GM12878 (cell line): ENCODE measurements around the gene NUCB1. TPM values are rescaled to one million over a fixed set of nuclear protein-coding genes. Genes with fewer than 3 reads are reported as not detected.

ENCODE experiments used
- BCL11A ChIP-seq: IDR thresholded peaks from 2 replicates; pipeline ENCODE4 v1.6.1; 2011; ENCODE audit warnings: low read depth, low read length
- BRCA1 ChIP-seq: IDR thresholded peaks from 2 replicates; pipeline ENCODE4 v1.6.1; 2011; ENCODE audit warnings: low read depth, low read length, improper control_type of control experiment
- CHD1 ChIP-seq: IDR thresholded peaks from 2 replicates; pipeline ENCODE4 v1.6.1; 2012; ENCODE audit warnings: low read depth, low read length, improper control_type of control experiment
- EED ChIP-seq: sonication (generic); IDR thresholded peaks from 2 replicates; pipeline ENCODE4 v1.6.1; 2016; ENCODE audit warnings: antibody characterized with exemption, low read depth
- EGR1 ChIP-seq, 2 experiments: IDR thresholded peaks; 1 replicate in 1 of 2; 2 replicates in 1 of 2; pipeline ENCODE4 v1.6.1; 2011 to 2012; ENCODE audit warnings: low read depth in 2 of 2, low read length in 2 of 2, borderline replicate concordance in 1 of 2, mild to moderate bottlenecking in 1 of 2, moderate library complexity in 1 of 2
- EP300 ChIP-seq, 2 experiments: fragments of 150-350 bp in 1 of 2; IDR thresholded peaks; 2 replicates each; pipeline ENCODE4 v1.6.1; 2011 to 2012; ENCODE audit warnings: low read depth in 2 of 2, low read length in 2 of 2, borderline replicate concordance in 1 of 2, improper control_type of control experiment in 1 of 2, inconsistent platforms in 1 of 2; ENCODE audit not compliant: control insufficient read depth in 1 of 2
- FOS ChIP-seq: IDR thresholded peaks from 3 replicates; pipeline ENCODE4 v1.6.1; 2011; ENCODE audit warnings: borderline replicate concordance; ENCODE audit not compliant: insufficient read length; ENCODE audit errors: extremely low read depth
- IKZF1 ChIP-seq: fragments of 450-650 bp; conservative IDR thresholded peaks from 2 replicates; pipeline ENCODE4 v1.6.1; 2017; ENCODE audit warnings: antibody characterized with exemption, mild to moderate bottlenecking
- KAT2A ChIP-seq: conservative IDR thresholded peaks from 2 replicates; pipeline ENCODE4 v1.6.1; 2011; ENCODE audit warnings: low read depth, low read length; ENCODE audit not compliant: control insufficient read depth
- MTA2 ChIP-seq: fragments of 450-650 bp; IDR thresholded peaks from 2 replicates; pipeline ENCODE4 v1.6.1; 2016; ENCODE audit warnings: low read depth, mild to moderate bottlenecking, moderate library complexity
- MXI1 ChIP-seq: fragments of 150-350 bp; IDR thresholded peaks from 2 replicates; pipeline ENCODE4 v1.6.1; 2011; ENCODE audit warnings: low read depth, mild to moderate bottlenecking, inconsistent platforms, low read length, improper control_type of control experiment
- PAX5 ChIP-seq: IDR thresholded peaks from 2 replicates; pipeline ENCODE4 v1.6.1; 2011; ENCODE audit warnings: low read depth, low read length, borderline replicate concordance
- POLR2AphosphoS2 ChIP-seq: IDR thresholded peaks from 2 replicates; pipeline ENCODE4 v1.6.1; 2011; ENCODE audit warnings: low read depth, mild to moderate bottlenecking, low read length, improper control_type of control experiment, moderate library complexity
- POU2F2 ChIP-seq: IDR thresholded peaks from 3 replicates; pipeline ENCODE4 v1.6.1; 2011; ENCODE audit warnings: low read depth, mild to moderate bottlenecking, low read length, borderline replicate concordance
- RELA ChIP-seq: fragments of 450-650 bp; IDR thresholded peaks from 2 replicates; pipeline ENCODE4 v1.8.0; 2014; ENCODE audit warnings: borderline replicate concordance; ENCODE audit not compliant: partially characterized antibody
- REST ChIP-seq: IDR thresholded peaks from 2 replicates; pipeline ENCODE4 v1.6.1; 2012; ENCODE audit warnings: mild to moderate bottlenecking, low read depth, low read length
- SIX5 ChIP-seq: IDR thresholded peaks from 2 replicates; pipeline ENCODE4 v1.6.1; 2011; ENCODE audit warnings: mild to moderate bottlenecking, low read depth, low read length, moderate library complexity; ENCODE audit not compliant: severe bottlenecking
- STAT3 ChIP-seq: IDR thresholded peaks from 2 replicates; pipeline ENCODE4 v1.6.1; 2011; ENCODE audit warnings: low read depth, low read length, improper control_type of control experiment
- SUPT20H ChIP-seq: IDR thresholded peaks from 2 replicates; pipeline ENCODE4 v1.6.1; 2011; ENCODE audit warnings: low read depth, mild to moderate bottlenecking, low read length, moderate library complexity, borderline replicate concordance; ENCODE audit not compliant: control insufficient read depth
- TBL1XR1 ChIP-seq: IDR thresholded peaks from 2 replicates; pipeline ENCODE4 v1.6.1; 2012; ENCODE audit warnings: low read depth, low read length, improper control_type of control experiment
- TCF12 ChIP-seq: IDR thresholded peaks from 2 replicates; pipeline ENCODE4 v1.6.1; 2011; ENCODE audit warnings: low read depth, mild to moderate bottlenecking, low read length
- polyA plus RNA-seq, 11 experiments: library from polyadenylated mRNA; depleted of rRNA in 4 of 11; unstranded in 6 of 11; stranded (reverse) in 5 of 11; fragments of >200 nt; fragmentation: Nextera tagmentation in 4 of 11; fragmentation: Illumina TruSeq in 1 of 11; extraction: Ambion mirVana in 4 of 11; extraction: Trizol in 1 of 11; gene quantifications; 1 replicate in 1 of 11; 2 replicates in 10 of 11; pipeline versions ENCODE4 v1.2.1 to v1.2.3, GENCODE V29; 2011 to 2016; ENCODE audit warnings: inconsistent platforms in 2 of 11, missing spikeins in 2 of 11, low read depth in 1 of 11
- total RNA-seq, 4 experiments: library from RNA; depleted of rRNA in 3 of 4; stranded (reverse); fragments of >200 nt in 3 of 4; fragmentation: Illumina TruSeq in 1 of 4; extraction: Trizol in 1 of 4; gene quantifications; 2 replicates each; pipeline versions ENCODE4 v1.2.1 to v1.2.3, GENCODE V29; 2013 to 2021
- TF ChIP-seq, protein P1 (sequence below): fragments of 450-650 bp; formaldehyde crosslinking; IDR thresholded peaks from 2 replicates; pipeline ENCODE4 v1.5.0; 2022; ENCODE audit warnings: mild to moderate bottlenecking, missing genetic modification characterization
- TF ChIP-seq, protein P2 (sequence below): fragments of 450-650 bp; IDR thresholded peaks from 2 replicates; pipeline ENCODE4 v1.6.1; 2016; ENCODE audit warnings: mild to moderate bottlenecking

The NUCB1 gene
- total and polyA plus RNA-seq, 10 of the 15 experiments (the other 5 are each of a cell fraction or from before 2014, with no cell fraction given) = 1.8 to 112 (median 44.5) TPM

DNA sequence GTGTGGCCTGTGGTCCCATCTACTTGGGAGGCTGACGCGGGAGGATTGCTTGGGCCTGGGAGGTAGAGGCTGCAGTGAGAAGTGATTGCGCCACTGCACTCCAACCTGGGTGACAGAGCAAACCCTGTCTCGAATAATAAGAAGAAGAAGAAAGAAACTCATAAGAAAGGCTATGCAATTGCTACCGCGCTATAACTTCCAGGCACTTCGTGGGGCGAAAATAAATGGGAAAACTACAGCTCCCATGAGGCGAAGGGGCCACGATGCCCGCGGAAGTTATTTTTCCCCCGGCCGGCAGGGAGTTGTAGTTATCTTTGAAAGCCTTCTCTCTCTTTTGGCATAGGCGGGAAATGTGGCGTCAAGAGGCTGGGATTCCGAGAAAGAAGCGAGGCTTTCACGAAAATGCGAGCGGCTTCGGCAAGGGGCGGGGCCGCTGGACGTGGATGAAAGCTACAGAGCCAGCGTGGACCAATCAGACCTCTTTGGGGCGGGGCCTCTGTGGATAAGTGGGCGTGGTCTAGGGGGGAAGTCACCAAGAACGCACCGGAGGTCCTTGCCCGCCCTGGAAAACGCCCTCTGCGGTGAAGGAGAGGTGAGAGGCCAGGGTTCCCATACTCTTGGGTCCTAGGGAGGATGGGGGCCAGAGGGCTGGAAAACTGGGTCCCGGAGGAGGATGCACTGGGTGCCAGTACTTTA lies at the start of gene NUCB1 (continued):
- TF ChIP-seq PAX5 = no peak
- TF ChIP-seq EGR1 (IDR thresholded peaks at IDR 0.05; ENCODE audit: borderline replicate concordance in 1 of 2, low read depth in 2 of 2, low read length in 2 of 2) = no peak
- TF ChIP-seq CHD1 = no peak
- TF ChIP-seq BRCA1 = no peak
- peak; percentile 81 for TF ChIP-seq IKZF1
- no peak for TF ChIP-seq TBL1XR1
- TF ChIP-seq RELA = peak; percentile 14
- TF ChIP-seq EED = no peak; the same call in 1 of the 2 replicates
- TF ChIP-seq EP300 (IDR thresholded peaks at IDR 0.05; ENCODE audit: borderline replicate concordance in 1 of 2, control insufficient read depth in 1 of 2, low read depth in 2 of 2, low read length in 2 of 2) = no peak
- TF ChIP-seq SIX5 = peak; percentile 87
- TF ChIP-seq POLR2AphosphoS2 = peak; percentile 61; the same call in 1 of the 2 replicates
- TF ChIP-seq MTA2 = peak; percentile 50
- no peak for TF ChIP-seq KAT2A
- no peak for TF ChIP-seq REST
- TF ChIP-seq TCF12 = no peak
- no peak for TF ChIP-seq POU2F2
- TF ChIP-seq, protein P1, sequence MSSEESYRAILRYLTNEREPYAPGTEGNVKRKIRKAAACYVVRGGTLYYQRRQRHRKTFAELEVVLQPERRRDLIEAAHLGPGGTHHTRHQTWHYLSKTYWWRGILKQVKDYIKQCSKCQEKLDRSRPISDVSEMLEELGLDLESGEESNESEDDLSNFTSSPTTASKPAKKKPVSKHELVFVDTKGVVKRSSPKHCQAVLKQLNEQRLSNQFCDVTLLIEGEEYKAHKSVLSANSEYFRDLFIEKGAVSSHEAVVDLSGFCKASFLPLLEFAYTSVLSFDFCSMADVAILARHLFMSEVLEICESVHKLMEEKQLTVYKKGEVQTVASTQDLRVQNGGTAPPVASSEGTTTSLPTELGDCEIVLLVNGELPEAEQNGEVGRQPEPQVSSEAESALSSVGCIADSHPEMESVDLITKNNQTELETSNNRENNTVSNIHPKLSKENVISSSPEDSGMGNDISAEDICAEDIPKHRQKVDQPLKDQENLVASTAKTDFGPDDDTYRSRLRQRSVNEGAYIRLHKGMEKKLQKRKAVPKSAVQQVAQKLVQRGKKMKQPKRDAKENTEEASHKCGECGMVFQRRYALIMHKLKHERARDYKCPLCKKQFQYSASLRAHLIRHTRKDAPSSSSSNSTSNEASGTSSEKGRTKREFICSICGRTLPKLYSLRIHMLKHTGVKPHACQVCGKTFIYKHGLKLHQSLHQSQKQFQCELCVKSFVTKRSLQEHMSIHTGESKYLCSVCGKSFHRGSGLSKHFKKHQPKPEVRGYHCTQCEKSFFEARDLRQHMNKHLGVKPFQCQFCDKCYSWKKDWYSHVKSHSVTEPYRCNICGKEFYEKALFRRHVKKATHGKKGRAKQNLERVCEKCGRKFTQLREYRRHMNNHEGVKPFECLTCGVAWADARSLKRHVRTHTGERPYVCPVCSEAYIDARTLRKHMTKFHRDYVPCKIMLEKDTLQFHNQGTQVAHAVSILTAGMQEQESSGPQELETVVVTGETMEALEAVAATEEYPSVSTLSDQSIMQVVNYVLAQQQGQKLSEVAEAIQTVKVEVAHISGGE = no peak
- TF ChIP-seq SUPT20H = no peak
- TF ChIP-seq BCL11A = no peak
- TF ChIP-seq MXI1 = peak; percentile 41; the same call in 1 of the 2 replicates
- TF ChIP-seq FOS = no peak
- TF ChIP-seq, protein P2, sequence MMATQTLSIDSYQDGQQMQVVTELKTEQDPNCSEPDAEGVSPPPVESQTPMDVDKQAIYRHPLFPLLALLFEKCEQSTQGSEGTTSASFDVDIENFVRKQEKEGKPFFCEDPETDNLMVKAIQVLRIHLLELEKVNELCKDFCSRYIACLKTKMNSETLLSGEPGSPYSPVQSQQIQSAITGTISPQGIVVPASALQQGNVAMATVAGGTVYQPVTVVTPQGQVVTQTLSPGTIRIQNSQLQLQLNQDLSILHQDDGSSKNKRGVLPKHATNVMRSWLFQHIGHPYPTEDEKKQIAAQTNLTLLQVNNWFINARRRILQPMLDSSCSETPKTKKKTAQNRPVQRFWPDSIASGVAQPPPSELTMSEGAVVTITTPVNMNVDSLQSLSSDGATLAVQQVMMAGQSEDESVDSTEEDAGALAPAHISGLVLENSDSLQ = no peak
- TF ChIP-seq STAT3 = no peak
